GM21825 (cell line): ENCODE measurements around the gene ANP32E.
"Not testable (repeated sequence)": the region's sequence is repeated elsewhere in the genome, so short reads cannot be mapped to it uniquely, and the experiment has no call there.

Experiments
- ATAC-seq: cut with Tn5 transposase; IDR thresholded peaks from one replicate; pipeline ENCODE4 v1.9.1; 2021; ENCODE audit warnings: mild to moderate bottlenecking, moderate library complexity; ENCODE audit not compliant: unreplicated experiment

ANP32E gene

GRCh38 chr1:150257624-150258585, 22.0 kb upstream of the ANP32E start, which contains the start of gene CA14:
Gene CA14 (plus strand): TSS chr1:150257774. CDS start chr1:150258129, 355 bp downstream.
- no peak for ATAC-seq

- ATAC-seq: no peak
Observed at GRCh38 chr1:150256554-150257341, 20.8 kb upstream of the ANP32E start.

GRCh38 chr1:150256198-150256553, 20.3 kb upstream of the ANP32E start:
- ATAC-seq: no peak

GRCh38 chr1:150249936-150250335, 14.0 kb upstream of the ANP32E start:
- no peak for ATAC-seq

- no peak for ATAC-seq
Observed at GRCh38 chr1:150243003-150243402, 7.1 kb upstream of the ANP32E start.

- ATAC-seq: no peak
Observed at GRCh38 chr1:150237746-150238145, 1.8 kb upstream of the ANP32E start.

- ATAC-seq: not testable (repeated sequence)
Observed at GRCh38 chr1:150237176-150237575, 1.3 kb upstream of the ANP32E start.

GRCh38 chr1:150236614-150237100, 745 bp upstream of the ANP32E start:
- ATAC-seq: no peak

GRCh38 chr1:150235294-150235851, 539 bp downstream of the ANP32E start:
- peak; percentile 1 for ATAC-seq

- ATAC-seq: peak; percentile 52
Observed at GRCh38 chr1:150234566-150235293, 1.2 kb downstream of the ANP32E start.

GRCh38 chr1:150234309-150234565, 1.7 kb downstream of the ANP32E start:
- no peak for ATAC-seq

GRCh38 chr1:150233359-150234308, 2.3 kb downstream of the ANP32E start:
- ATAC-seq: no peak

- ATAC-seq: not testable (repeated sequence)
Observed at GRCh38 chr1:150232921-150233320, 3.0 kb downstream of the ANP32E start.

GRCh38 chr1:150228246-150228645, 7.7 kb downstream of the ANP32E start:
- ATAC-seq: not testable (repeated sequence)

- no peak for ATAC-seq
Observed at GRCh38 chr1:150227228-150227627, 8.7 kb downstream of the ANP32E start.

- ATAC-seq: no peak
Observed at GRCh38 chr1:150226486-150226885, 9.4 kb downstream of the ANP32E start.

- no peak for ATAC-seq
Observed at GRCh38 chr1:150225546-150225945, 10.4 kb downstream of the ANP32E start.

GRCh38 chr1:150224983-150225382, 10.9 kb downstream of the ANP32E start:
- no peak for ATAC-seq

- ATAC-seq: no peak
Observed at GRCh38 chr1:150221552-150221951, 14.4 kb downstream of the ANP32E start.

- not testable (repeated sequence) for ATAC-seq
Observed at GRCh38 chr1:150215855-150216254, 20.1 kb downstream of the ANP32E start.
